Right atrium auricular region (tissue), 2 donors: Measurements from ENCODE around the gene PRR5. TPM values are rescaled to one million over a fixed set of nuclear protein-coding genes. Genes with fewer than 3 reads are reported as not detected.

ENCODE experiments used
- DNase-seq: peaks from one replicate; pipeline ENCODE4 v3.0.0-alpha.2; 2019; ENCODE audit warnings: low spot score
- H3K27ac ChIP-seq, 2 donors: fragments of 200-600 bp; sonication (generic); 1 replicate in 1 of 2; 2 replicates in 1 of 2; pipeline ENCODE4 v1.5.1; 2016 to 2019
- H3K27me3 ChIP-seq, 2 donors: fragments of 200-600 bp; sonication (generic); one replicate each; pipeline versions ENCODE4 v1.5.1 to v1.6.0; 2017 to 2019
- H3K36me3 ChIP-seq: fragments of 200-600 bp; sonication (generic); one replicate; pipeline ENCODE4 v1.5.1; 2016
- H3K4me1 ChIP-seq, 2 donors: fragments of 200-600 bp; sonication (generic); one replicate each; pipeline versions ENCODE4 v1.5.1 to v1.6.0; 2017 to 2019
- H3K4me3 ChIP-seq, 2 donors: fragments of 200-600 bp; sonication (generic); 1 replicate in 1 of 2; 2 replicates in 1 of 2; pipeline ENCODE4 v1.5.1; 2017 to 2019; ENCODE audit warnings: mild to moderate bottlenecking in 1 of 2, moderate library complexity in 1 of 2
- H3K9me3 ChIP-seq, 2 donors: fragments of 200-600 bp; sonication (generic); one replicate each; pipeline ENCODE4 v1.5.1; 2019
- total RNA-seq, 2 donors: library from RNA; depleted of rRNA; stranded (reverse); fragments of >200 nt; gene quantifications; one replicate each; pipeline ENCODE4 v1.1.0, GENCODE V29; 2016
- TF ChIP-seq, protein P1 (sequence below), 2 donors: fragments of 200-600 bp; sonication (generic); IDR thresholded peaks; one replicate each; pipeline ENCODE4 v1.5.1; 2019; ENCODE audit warnings: antibody characterized with exemption in 2 of 2

Gene PRR5
- total RNA-seq, 2 donors from 2014 or later = 10.5 to 12.1 TPM

DNA sequence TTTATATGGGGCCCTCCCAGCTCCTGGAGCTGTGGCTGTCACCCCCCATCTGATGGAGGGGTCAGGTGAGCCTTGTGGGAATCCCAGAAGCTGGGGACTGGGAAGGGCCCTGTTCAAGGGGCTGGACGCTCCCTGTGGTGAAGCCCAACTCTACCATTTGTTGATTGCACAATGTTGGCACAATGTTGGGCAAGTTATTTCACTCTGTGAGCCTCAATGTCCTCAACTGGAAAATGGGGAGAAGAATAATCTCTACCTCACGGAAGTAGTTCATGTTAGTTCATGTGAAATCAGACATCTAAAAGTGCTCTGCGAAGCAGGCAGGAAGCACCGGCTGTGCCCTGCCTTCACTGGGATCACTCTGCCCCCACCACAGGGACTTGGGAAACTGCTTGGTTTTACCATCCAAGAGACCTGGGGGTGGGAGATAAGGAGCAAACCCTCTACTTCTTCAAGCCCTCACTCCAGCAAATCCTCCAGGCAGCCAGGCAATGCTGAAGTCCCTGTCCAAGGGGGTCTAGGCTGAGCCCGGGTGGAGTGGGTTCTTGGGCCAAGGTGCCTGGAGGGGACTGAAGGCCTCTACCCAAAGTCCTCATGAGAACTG is 715 bp upstream of the PRR5 start:
- TF ChIP-seq, protein P1, sequence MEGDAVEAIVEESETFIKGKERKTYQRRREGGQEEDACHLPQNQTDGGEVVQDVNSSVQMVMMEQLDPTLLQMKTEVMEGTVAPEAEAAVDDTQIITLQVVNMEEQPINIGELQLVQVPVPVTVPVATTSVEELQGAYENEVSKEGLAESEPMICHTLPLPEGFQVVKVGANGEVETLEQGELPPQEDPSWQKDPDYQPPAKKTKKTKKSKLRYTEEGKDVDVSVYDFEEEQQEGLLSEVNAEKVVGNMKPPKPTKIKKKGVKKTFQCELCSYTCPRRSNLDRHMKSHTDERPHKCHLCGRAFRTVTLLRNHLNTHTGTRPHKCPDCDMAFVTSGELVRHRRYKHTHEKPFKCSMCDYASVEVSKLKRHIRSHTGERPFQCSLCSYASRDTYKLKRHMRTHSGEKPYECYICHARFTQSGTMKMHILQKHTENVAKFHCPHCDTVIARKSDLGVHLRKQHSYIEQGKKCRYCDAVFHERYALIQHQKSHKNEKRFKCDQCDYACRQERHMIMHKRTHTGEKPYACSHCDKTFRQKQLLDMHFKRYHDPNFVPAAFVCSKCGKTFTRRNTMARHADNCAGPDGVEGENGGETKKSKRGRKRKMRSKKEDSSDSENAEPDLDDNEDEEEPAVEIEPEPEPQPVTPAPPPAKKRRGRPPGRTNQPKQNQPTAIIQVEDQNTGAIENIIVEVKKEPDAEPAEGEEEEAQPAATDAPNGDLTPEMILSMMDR (IDR thresholded peaks at IDR 0.05) = no peak
- H3K27me3 ChIP-seq = no peaks in the 10 kb centered on the region
- H3K9me3 ChIP-seq = no peaks in the 10 kb centered on the region
- DNase-seq = no peak
- no peak overlapping the region for H3K27ac ChIP-seq
- H3K4me1 ChIP-seq = peaks cover 0 to 32% of the 10 kb centered on the region in 2 donors
- no peaks in the 10 kb centered on the region for H3K36me3 ChIP-seq
- peak overlapping the region in 1 of 2 donors; percentile 34 for H3K4me3 ChIP-seq

GRCh38 chr22:44702479-44703198 is 635 bp downstream of the PRR5 start:
- H3K9me3 ChIP-seq = no peaks in the 10 kb centered on the region
- TF ChIP-seq, protein P1 (IDR thresholded peaks at IDR 0.05) = no peak
- H3K4me1 ChIP-seq = peaks cover 0 to 32% of the 10 kb centered on the region in 2 donors
- peak overlapping the region in 1 of 2 donors; percentile 16 for H3K27ac ChIP-seq
- H3K36me3 ChIP-seq = no peaks in the 10 kb centered on the region
- H3K27me3 ChIP-seq = no peaks in the 10 kb centered on the region
- DNase-seq = no peak
- peak overlapping the region; percentile 52 to 68 for H3K4me3 ChIP-seq

DNA sequence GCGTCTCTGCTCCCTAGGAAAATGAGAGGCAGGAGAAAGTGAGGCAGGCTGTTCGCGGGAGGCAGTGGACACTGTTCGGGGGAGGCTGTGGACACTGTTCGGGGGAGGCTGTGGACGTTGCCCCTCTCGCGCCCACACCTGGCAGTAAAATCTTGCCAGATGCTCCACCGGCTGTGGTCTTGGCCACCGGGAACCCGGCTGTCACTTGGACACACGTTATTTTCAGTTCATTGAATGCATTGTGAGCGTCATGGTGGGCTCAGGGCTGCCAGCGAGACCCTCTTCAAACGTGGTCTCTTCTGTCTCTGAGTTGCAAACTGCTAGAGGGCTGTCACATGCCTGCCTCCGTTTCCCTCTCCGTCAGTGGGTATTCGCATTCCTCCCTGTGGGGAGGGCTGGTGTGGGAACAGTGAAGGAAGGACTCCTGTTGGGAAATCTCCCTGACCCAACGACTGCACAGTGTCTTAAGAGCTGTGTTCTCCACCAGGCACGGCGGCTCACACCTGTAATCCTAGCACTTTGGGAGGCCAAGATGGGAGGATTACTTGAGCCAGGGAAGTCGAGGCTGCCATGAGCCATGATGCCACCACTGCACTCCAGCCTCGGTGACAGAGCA is 1.4 kb downstream of the PRR5 start:
- Histone ChIP-seq H3K4me1 (peaks cover 0 to 31% of the 10 kb centered on the region in 2 donors), H3K4me3 (peak overlapping the region; percentile 52 to 68), H3K27ac (no peak overlapping the region), H3K9me3 (no peaks in the 10 kb centered on the region), H3K27me3 (no peaks in the 10 kb centered on the region), H3K36me3 (no peaks in the 10 kb centered on the region)
- no peak for DNase-seq
- TF ChIP-seq, protein P1 (IDR thresholded peaks at IDR 0.05) = no peak

- Histone ChIP-seq H3K4me1 (peaks cover 0 to 22% of the 10 kb centered on the region in 2 donors), H3K9me3 (no peaks in the 10 kb centered on the region), H3K4me3 (no peak overlapping the region), H3K36me3 (no peaks in the 10 kb centered on the region), H3K27me3 (no peaks in the 10 kb centered on the region), H3K27ac (no peak overlapping the region)
- DNase-seq = no peak
- TF ChIP-seq, protein P1 (IDR thresholded peaks at IDR 0.05) = no peak
These were observed 2.4 kb downstream of the PRR5 start for GRCh38 chr22:44704159-44705021.

- Histone ChIP-seq H3K4me3 (no peak overlapping the region), H3K27ac (no peak overlapping the region), H3K9me3 (no peaks in the 10 kb centered on the region), H3K4me1 (peaks cover 0 to 21% of the 10 kb centered on the region in 2 donors), H3K27me3 (no peaks in the 10 kb centered on the region), H3K36me3 (no peaks in the 10 kb centered on the region)
- no peak for DNase-seq
- TF ChIP-seq, protein P1 (IDR thresholded peaks at IDR 0.05) = no peak
These were observed 3.0 kb downstream of the PRR5 start for GRCh38 chr22:44705022-44705297.
